ENCODE results near the gene PATL1. TPM values are rescaled to one million over a fixed set of nuclear protein-coding genes. Genes with fewer than 3 reads are reported as not detected.

PATL1 gene
- total and polyA plus RNA-seq, 2 of the 8 experiments (the other 6 are each of a cell fraction or from before 2014, with no cell fraction given) = 30.4 to 33.4 TPM

DNA sequence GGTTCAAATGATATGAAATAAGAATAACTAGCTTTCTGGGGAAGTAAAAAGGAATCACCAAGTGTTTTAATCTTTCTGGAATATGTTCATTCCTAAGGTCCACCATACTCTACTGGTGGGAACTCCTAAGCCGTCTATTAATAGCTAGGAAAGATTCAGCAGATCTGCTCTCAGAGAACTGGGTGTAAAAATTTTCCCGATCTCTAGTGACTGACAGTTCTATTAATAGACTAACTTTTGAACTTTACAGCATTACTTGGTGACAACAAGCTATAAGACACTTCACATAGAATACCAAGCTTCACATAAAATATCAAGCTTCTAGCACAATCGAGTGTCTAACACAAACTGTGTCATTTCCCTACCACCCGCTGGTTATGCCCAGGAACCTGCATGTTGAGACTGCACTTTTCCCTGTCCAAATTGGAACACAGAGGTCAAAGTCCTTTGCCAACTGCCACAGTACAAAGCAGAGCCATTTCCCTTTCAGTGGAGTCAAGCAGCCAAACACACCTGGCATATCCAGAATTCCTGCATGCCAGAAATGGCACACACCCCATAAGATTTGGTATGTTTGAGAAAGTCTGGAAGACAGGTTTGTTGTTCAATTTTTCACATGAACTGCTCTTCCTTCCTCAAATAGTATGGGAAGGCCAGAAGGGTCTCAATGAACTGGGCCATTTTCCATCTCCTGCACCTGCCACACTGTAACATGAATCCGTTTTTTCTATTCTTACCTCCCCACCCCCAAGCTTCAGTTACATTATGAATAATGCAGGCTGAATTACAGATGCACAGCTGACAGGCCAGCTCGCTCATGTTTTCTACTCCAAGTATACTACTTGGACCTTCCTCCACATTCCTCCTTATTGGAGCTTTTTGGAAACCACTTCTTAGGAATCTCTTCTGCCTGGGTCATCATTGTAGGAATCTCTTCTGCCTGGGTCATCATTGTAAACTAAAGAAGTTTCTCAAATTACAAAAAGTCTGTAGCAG, 57.0 kb downstream of the PATL1 start:
- H3K79me2 ChIP-seq (ENCODE audit: control insufficient read depth in 1 of 2, insufficient read depth in 2 of 2, low read length in 2 of 2) = peaks cover 9 to 40% of the 10 kb centered on the region in 2 experiments
- no peak overlapping the region for H3K27ac ChIP-seq (ENCODE audit: low read depth, low read length)
- no peak overlapping the region for H2BK120ac ChIP-seq (replicated peaks; ENCODE audit: low read depth, low read length)
- H3K27me3 ChIP-seq (replicated peaks in 1 of 4; ENCODE audit: control insufficient read depth in 3 of 4, extremely low read depth in 1 of 4, insufficient read depth in 3 of 4, low read length in 3 of 4) = no peaks in the 10 kb centered on the region; a peak in 1 of 7 replicates
- ChIA-PET CTCF (ENCODE audit: partially characterized antibody) (interaction anchor here (0.6 to 1.5 kb wide), 2 partner anchors 68 to 75 kb away, joined by 4 to 7 read pairs; no protein-coding TSS in a partner anchor), POLR2A (ENCODE audit: partially characterized antibody) (interaction anchor here (0.8 to 1.5 kb wide), 3 partner anchors 14 to 62 kb away, joined by 3 to 6 read pairs (median 3); no protein-coding TSS in a partner anchor)
- no peak overlapping the region for H3K9ac ChIP-seq (replicated peaks in 1 of 4; ENCODE audit: extremely low read depth in 1 of 4, low read depth in 3 of 4, low read length in 3 of 4)
- WGBS, 2 experiments (ENCODE audit: extremely low coverage in 1 of 2, insufficient coverage in 1 of 2, insufficient read length in 1 of 2, insufficient replicate concordance in 2 of 2, low coverage in 1 of 2, low lambda C conversion rate in 2 of 2, missing lambda C conversion rate in 1 of 2) = 83% methylated on average over 6 of the region's 6 CpGs; no CpG with 5 or more reads in 1 of the 2 experiments
- peaks cover 15 to 34% (median 26%) of the 10 kb centered on the region in 4 experiments; a peak in 7 of 8 replicates for H3K36me3 ChIP-seq (ENCODE audit: control insufficient read depth in 2 of 4, insufficient read depth in 4 of 4, low read length in 3 of 4)
- H2BK12ac ChIP-seq (ENCODE audit: low read depth, low read length) = no peak overlapping the region
- H3K23me2 ChIP-seq (ENCODE audit: low read depth, low read length) = peaks cover 10% of the 10 kb centered on the region
- H4K91ac ChIP-seq (replicated peaks; ENCODE audit: insufficient read length, low read length) = no peak overlapping the region
- H2AFZ ChIP-seq (ENCODE audit: low read length) = no peak overlapping the region
- no peaks in the 10 kb centered on the region for H3K9me3 ChIP-seq (ENCODE audit: insufficient read depth in 2 of 2, low read depth in 1 of 2, low read length in 1 of 2)
- H2BK5ac ChIP-seq (ENCODE audit: low read depth, low read length) = no peak overlapping the region
- H4K5ac ChIP-seq (ENCODE audit: insufficient read length, low read depth, low read length) = no peak overlapping the region
- no peak overlapping the region for H2BK15ac ChIP-seq (ENCODE audit: low read length)
- peaks cover 8% of the 10 kb centered on the region for H3K79me1 ChIP-seq (ENCODE audit: low read depth, low read length)
- no peak overlapping the region for H4K8ac ChIP-seq (ENCODE audit: extremely low read depth, insufficient read depth, low read length)
- TF ChIP-seq, protein P1, sequence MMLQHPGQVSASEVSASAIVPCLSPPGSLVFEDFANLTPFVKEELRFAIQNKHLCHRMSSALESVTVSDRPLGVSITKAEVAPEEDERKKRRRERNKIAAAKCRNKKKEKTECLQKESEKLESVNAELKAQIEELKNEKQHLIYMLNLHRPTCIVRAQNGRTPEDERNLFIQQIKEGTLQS (IDR thresholded peaks at IDR 0.05; ENCODE audit: insufficient read depth, low read depth, low read length) = no peak
- TF ChIP-seq EP300 (IDR thresholded peaks at IDR 0.05; ENCODE audit: borderline replicate concordance in 1 of 2, low read depth in 2 of 2, low read length in 2 of 2) (no peak), RBBP5 (IDR thresholded peaks at IDR 0.05; ENCODE audit: borderline replicate concordance, low read depth, low read length) (no peak), MAFK (IDR thresholded peaks at IDR 0.05; ENCODE audit: low read depth, low read length) (no peak), SIRT6 (IDR thresholded peaks at IDR 0.05; ENCODE audit: low read length) (no peak)
- H3K14ac ChIP-seq (ENCODE audit: insufficient read length) = no peak overlapping the region
- H3K4me3 ChIP-seq (ENCODE audit: extremely low read depth in 1 of 4, insufficient read depth in 2 of 4, low read depth in 3 of 4, low read length in 4 of 4) = no peak overlapping the region
- H3K4me1 ChIP-seq (replicated peaks in 1 of 4; ENCODE audit: control insufficient read depth in 3 of 4, insufficient read depth in 4 of 4, low read length in 3 of 4) = peaks cover 0 to 4% (median 0%) of the 10 kb centered on the region in 4 experiments; a peak in 2 of 7 replicates
- H3K23ac ChIP-seq (ENCODE audit: insufficient read length) = no peak overlapping the region
- H3K18ac ChIP-seq (ENCODE audit: extremely low read depth, low read length) = no peak overlapping the region
- no peak overlapping the region for H2BK20ac ChIP-seq (ENCODE audit: low read length)
- no peak for DNase-seq (ENCODE audit: low read depth in 1 of 2, low spot score in 2 of 2)
- no peak overlapping the region for H3K4me2 ChIP-seq (ENCODE audit: insufficient read depth in 1 of 2, low read depth in 2 of 2, low read length in 2 of 2)
- H3K56ac ChIP-seq (replicated peaks; ENCODE audit: insufficient read length, low read depth, low read length) = no peak overlapping the region
- H2AK5ac ChIP-seq (ENCODE audit: low read depth, low read length) = no peak overlapping the region
- H3K4ac ChIP-seq (replicated peaks; ENCODE audit: insufficient read length, low read depth, low read length) = no peak overlapping the region
- H4K20me1 ChIP-seq (replicated peaks in 1 of 2; ENCODE audit: control insufficient read depth in 1 of 2, insufficient read depth in 2 of 2, low read length in 2 of 2) = peaks cover 11 to 16% of the 10 kb centered on the region in 2 experiments
- no peak for FAIRE-seq

All from H1 (cell line).